Heart left ventricle (tissue), 13 donors: ENCODE data around the gene NPR1.

Experiments
- POLR2A ChIP-seq, 2 donors: fragments of 450-650 bp; IDR thresholded peaks; one replicate each; pipeline ENCODE4 v1.6.1; 2017; ENCODE audit warnings: antibody characterized with exemption in 2 of 2, mild to moderate bottlenecking in 2 of 2, moderate library complexity in 2 of 2
- TF ChIP-seq, protein P1 (sequence below), 12 donors: fragments of 200-600 bp; sonication (generic) in 4 of 12; IDR thresholded peaks; one replicate each; pipeline versions ENCODE4 v1.5.0 to v1.8.0; 2018 to 2022; ENCODE audit warnings: antibody characterized with exemption in 12 of 12, mild to moderate bottlenecking in 5 of 12
- donor health status: ischemic (EF 13 %, LVEDD 7.1; RV severe dilation, severe dysfunction).
- donor health status: DM: no; HTN: yes; CAD: no.
- donor health status: DM: no; HTN: no; CAD: no.
- donor health status: ischemic (EF 25% LVEDD 6.9; RV normal size, moderate dysfunction).
- donor health status: ischemic (EF 25% LVEDD 5.7; RV mildly dilated, moderate dysfunction).
- donor health status: ischemic (EF 35%, LVEDD 5.7; RV mildly dilated, moderate dysfunction).
- donor health status: nonischemic (EF 11% LVEDD 7.7; RV severe dilation, severe dysfunction).
- donor health status: DM: yes; HTN: yes; CAD: no.
- donor health status: PGD.
- donor health status: ischemic (EF 29% LVEDD 5.4; RV normal size, mild dysfunction).
- donor health status: nonischemic (EF 23%, LVEDD 6.1; RV moderate dilation, normal function).

DNA sequence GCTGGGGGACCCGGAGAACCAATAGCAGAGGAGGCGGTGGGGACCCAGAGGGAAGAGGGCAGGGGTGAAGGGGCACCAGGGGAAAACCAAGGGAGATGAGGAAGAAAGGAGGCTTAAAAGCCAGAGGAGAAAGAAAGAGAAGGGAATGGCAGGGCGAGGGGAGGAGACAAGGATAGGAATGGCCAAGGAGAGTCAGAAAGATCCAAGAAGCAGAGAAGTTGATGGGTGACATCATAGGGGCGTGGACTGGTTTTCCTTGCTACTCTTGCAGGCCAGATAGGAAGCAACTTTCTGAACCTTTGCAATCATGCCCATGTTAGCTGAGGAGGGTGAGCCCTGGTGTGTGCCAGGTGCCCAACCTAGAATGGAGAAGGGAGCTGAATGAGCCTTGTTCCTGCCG, 5.4 kb downstream of the NPR1 start:
- TF ChIP-seq, protein P1, sequence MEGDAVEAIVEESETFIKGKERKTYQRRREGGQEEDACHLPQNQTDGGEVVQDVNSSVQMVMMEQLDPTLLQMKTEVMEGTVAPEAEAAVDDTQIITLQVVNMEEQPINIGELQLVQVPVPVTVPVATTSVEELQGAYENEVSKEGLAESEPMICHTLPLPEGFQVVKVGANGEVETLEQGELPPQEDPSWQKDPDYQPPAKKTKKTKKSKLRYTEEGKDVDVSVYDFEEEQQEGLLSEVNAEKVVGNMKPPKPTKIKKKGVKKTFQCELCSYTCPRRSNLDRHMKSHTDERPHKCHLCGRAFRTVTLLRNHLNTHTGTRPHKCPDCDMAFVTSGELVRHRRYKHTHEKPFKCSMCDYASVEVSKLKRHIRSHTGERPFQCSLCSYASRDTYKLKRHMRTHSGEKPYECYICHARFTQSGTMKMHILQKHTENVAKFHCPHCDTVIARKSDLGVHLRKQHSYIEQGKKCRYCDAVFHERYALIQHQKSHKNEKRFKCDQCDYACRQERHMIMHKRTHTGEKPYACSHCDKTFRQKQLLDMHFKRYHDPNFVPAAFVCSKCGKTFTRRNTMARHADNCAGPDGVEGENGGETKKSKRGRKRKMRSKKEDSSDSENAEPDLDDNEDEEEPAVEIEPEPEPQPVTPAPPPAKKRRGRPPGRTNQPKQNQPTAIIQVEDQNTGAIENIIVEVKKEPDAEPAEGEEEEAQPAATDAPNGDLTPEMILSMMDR (IDR thresholded peaks at IDR 0.05) = no peak
- no peak for TF ChIP-seq POLR2A (IDR thresholded peaks at IDR 0.05)
